Fibroblast of villous mesenchyme (primary cell): ENCODE results near the gene CIB4. TPM values are rescaled to one million over a fixed set of nuclear protein-coding genes. Genes with fewer than 3 reads are reported as not detected.

Experiments
- DNase-seq: peaks from one replicate; pipeline ENCODE4 v3.0.0-alpha.2; 2010; ENCODE audit warnings: low read depth
- H3K4me3 ChIP-seq: 2 replicates; pipeline ENCODE4 v1.5.1; 2011; ENCODE audit warnings: low read depth, mild to moderate bottlenecking, low read length
- total RNA-seq: library from RNA; depleted of rRNA; stranded (reverse); fragments of >200 nt; gene quantifications from 2 replicates; pipeline ENCODE4 v1.2.3, GENCODE V29; 2012
- TF ChIP-seq, protein P1 (sequence below): IDR thresholded peaks from 2 replicates; pipeline ENCODE4 v1.5.1; 2012; ENCODE audit warnings: low read depth, mild to moderate bottlenecking, low read length; ENCODE audit not compliant: insufficient read depth

CIB4 gene
- total RNA-seq, 1 donor, result not detected

DNA sequence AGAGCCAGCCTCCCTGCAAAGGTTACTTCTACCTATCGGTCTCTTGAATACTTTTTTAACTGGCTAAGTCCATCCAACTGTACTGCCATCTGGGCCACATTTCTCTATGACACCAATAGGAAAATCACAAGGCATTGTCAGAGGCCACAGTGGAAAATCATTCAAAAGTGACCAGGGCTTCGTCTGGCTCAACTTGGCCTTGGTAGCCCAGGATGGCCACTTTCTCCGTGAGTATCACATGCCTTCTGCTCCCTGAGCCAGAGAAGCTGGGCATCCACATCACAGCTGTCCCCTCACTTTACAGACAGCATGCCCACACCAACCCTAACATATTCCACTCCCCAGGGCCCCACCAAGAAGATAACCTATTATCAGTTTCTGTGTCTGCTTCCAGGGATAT, 5.8 kb downstream of the CIB4 start:
- H3K4me3 ChIP-seq, result no peak overlapping the region
- no peak for DNase-seq
- TF ChIP-seq, protein P1, sequence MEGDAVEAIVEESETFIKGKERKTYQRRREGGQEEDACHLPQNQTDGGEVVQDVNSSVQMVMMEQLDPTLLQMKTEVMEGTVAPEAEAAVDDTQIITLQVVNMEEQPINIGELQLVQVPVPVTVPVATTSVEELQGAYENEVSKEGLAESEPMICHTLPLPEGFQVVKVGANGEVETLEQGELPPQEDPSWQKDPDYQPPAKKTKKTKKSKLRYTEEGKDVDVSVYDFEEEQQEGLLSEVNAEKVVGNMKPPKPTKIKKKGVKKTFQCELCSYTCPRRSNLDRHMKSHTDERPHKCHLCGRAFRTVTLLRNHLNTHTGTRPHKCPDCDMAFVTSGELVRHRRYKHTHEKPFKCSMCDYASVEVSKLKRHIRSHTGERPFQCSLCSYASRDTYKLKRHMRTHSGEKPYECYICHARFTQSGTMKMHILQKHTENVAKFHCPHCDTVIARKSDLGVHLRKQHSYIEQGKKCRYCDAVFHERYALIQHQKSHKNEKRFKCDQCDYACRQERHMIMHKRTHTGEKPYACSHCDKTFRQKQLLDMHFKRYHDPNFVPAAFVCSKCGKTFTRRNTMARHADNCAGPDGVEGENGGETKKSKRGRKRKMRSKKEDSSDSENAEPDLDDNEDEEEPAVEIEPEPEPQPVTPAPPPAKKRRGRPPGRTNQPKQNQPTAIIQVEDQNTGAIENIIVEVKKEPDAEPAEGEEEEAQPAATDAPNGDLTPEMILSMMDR, result no peak

DNA sequence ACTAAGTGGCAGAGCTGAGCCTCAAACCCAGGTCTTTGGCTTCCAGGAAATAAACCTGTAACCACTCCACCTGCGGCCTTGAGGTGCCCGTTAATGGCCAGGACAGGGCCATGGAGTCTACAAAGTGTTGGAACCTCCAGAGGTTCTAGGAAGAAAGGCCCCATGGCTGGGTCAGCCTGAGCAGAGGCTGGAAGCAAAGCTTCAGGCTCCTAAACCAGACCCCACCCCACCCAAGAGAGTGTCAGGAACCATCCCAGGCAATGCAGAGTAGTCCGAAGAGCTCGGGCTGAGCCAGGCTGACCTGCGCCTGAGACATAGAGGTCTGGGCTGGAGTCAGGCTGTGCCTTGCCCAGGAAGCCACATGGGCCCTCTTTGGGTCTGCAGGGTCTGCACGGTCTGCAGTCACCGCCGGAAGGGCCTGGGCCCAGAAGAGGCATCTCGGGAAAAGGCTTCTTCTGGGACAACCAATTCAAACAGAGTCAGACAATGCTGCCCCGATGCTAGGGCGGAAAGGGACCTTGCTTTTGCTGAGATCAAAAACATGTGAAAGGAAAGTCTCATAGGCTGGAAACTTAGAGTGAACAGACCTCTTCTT, 6.4 kb downstream of the CIB4 start:
- no peak overlapping the region for H3K4me3 ChIP-seq
- TF ChIP-seq, protein P1, result no peak
- DNase-seq, result no peak

- no peak for DNase-seq
- TF ChIP-seq, protein P1, result no peak
- no peak overlapping the region for H3K4me3 ChIP-seq
Observed at GRCh38 chr2:26633993-26634595, 7.1 kb downstream of the CIB4 start.

GRCh38 chr2:26633351-26633945, 7.7 kb downstream of the CIB4 start:
- no peak overlapping the region for H3K4me3 ChIP-seq
- TF ChIP-seq, protein P1, result no peak
- no peak for DNase-seq

GRCh38 chr2:26632624-26633185, 8.5 kb downstream of the CIB4 start:
- DNase-seq, result no peak
- TF ChIP-seq, protein P1, result no peak
- no peak overlapping the region for H3K4me3 ChIP-seq

GRCh38 chr2:26631401-26632170, 9.6 kb downstream of the CIB4 start:
- H3K4me3 ChIP-seq, result no peak overlapping the region

More at GRCh38 chr2:26631401-26632170, 9.6 kb downstream of the CIB4 start:
- DNase-seq, result no peak
- TF ChIP-seq, protein P1, result no peak
